ENCODE data around the gene RAB23.

The RAB23 gene

GRCh38 chr6:57147955-57148858 is 73.9 kb downstream of the RAB23 start:
- peak overlapping the region; percentile 9; the same call in 1 of the 2 replicates for H3K4me3 ChIP-seq (ENCODE audit: low read length)
- peak; percentile 95 for DNase-seq (ENCODE audit: low read depth, low spot score)

DNA sequence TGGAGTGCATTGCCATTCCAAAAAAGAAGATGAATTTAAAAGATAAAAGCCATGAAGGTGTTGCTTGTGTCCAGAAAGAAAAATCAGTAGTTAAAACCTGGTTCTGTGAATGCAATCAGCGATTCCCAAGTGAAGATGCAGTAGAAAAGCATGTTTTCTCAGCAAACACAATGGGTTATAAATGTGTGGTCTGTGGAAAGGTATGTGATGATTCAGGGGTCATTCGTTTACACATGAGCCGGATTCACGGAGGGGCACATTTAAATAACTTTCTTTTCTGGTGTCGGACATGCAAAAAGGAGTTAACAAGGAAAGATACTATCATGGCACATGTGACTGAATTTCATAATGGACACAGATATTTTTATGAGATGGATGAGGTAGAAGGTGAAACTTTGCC is 74.7 kb downstream of the RAB23 start:
- no peak overlapping the region; the same call in 1 of the 2 replicates for H3K4me3 ChIP-seq (ENCODE audit: low read length)
- DNase-seq (ENCODE audit: low read depth, low spot score): no peak

- H3K4me3 ChIP-seq (ENCODE audit: low read length): no peak overlapping the region
- no peak for DNase-seq (ENCODE audit: low read depth, low spot score)
Measured at GRCh38 chr6:57143690-57144089, 78.4 kb downstream of the RAB23 start.

DNA sequence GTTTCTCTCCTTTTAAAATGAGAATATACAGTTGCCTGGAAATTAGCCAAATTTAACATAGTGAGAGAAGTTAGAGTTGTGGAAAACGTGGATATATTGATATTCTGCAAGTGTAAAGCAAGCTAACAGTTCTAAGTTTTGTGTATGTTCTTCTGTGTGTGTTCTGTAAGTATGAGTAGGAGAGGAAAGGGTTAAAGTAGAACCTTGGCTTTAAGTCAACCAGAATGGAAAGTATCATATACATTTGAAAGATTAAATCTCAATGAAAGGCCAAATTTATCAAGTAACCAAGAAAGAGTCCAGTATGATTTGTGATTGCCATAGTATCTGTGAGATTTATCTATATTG is 80.0 kb downstream of the RAB23 start:
- no peak overlapping the region for H3K4me3 ChIP-seq (ENCODE audit: low read length)
- DNase-seq (ENCODE audit: low read depth, low spot score): no peak

DNA sequence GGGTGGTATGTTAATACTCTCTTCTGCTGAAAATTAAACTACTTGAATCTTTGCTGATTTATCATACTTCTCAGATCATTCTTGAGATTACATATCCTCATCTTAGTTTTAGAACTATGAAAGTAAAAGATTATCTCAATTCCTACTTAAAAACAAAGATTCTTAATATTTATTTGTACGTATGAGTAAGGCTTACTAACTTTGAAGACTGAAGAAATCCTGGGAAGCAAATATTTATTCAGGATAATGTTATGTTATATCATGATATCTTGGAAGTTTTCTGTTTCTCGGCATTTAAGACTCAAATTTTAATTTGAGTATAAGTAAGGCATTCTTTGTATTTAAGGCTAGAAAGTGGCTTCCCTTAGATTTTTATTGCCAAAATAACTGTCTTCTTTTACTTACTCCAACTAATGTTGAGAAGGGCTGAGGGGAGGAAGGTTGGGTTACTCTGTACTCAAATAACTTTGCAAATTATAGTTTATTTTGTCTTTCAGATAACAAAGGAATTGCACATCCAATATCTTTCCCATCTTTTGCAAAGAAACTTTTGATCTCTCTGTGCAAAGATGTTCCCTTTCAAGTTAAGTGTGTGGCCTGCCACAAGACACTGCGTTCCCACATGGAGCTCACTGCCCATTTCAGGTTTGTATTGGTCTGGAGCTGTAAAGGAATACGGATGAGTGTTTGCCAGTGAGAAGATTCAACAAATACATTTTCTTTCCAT is 80.5 kb downstream of the RAB23 start:
- DNase-seq (ENCODE audit: low read depth, low spot score): no peak
- no peak overlapping the region for H3K4me3 ChIP-seq (ENCODE audit: low read length)

DNA sequence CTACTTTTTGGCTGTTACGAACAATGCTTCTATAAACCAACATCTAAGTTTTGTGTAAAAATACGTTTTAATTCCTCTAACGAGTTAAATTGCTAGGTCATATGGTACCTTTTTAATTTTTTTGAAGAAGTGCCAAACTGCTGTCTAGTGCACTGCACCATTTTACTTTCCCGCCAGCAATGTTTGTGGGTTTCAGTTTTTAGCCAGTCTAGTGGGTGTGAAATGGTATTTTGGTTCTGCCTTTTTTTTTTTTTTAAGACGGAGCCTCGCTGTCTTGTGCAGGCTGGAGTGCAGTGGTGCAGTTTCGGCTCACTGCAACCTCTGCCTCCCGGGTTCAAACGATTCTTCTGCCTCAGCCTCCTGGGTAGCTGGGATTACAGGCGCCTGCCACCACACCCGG is 84.1 kb downstream of the RAB23 start:
- DNase-seq (ENCODE audit: low read depth, low spot score): no peak
- no peak overlapping the region for H3K4me3 ChIP-seq (ENCODE audit: low read length)

DNA sequence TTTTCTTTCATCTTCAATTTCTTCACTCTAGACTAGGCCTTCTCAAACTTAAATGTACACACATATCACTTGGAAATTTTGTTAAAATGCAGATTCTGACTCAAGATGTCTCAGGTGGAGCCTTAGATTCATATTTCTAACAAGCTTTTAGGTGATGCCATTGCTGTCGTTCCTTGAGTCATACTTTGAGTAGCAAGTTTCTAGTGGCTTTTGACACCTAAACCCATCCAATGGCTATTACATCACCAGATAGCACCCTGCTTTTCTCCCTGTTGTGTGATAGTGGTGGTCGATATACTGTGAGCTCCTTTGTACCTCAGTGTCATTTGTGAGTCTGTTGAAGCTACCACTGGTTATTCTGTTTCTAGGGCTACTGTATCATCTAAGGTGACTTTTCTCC is 84.8 kb downstream of the RAB23 start:
- H3K4me3 ChIP-seq (ENCODE audit: low read length): no peak overlapping the region
- no peak for DNase-seq (ENCODE audit: low read depth, low spot score)
